ENCODE measurements around the gene OR7A5.
"Not testable (repeated sequence)": the region's sequence is repeated elsewhere in the genome, so short reads cannot be mapped to it uniquely, and the experiment has no call there.

GRCh38 chr19:14778110-14778845, 56.7 kb downstream of the OR7A5 start, which contains the start of gene ADGRE2:
- not testable (repeated sequence) for TF ChIP-seq CTCF (IDR thresholded peaks at IDR 0.05); CHD2 (IDR thresholded peaks at IDR 0.05; ENCODE audit: low read length, partially characterized antibody); RCOR1 (IDR thresholded peaks at IDR 0.05; ENCODE audit: low read depth, low read length); BHLHE40 (IDR thresholded peaks at IDR 0.05; ENCODE audit: low read depth, low read length); SREBF2 (IDR thresholded peaks at IDR 0.05); SMC3 (IDR thresholded peaks at IDR 0.05); POLR2A (IDR thresholded peaks at IDR 0.05; ENCODE audit: low read length); GATA3 (IDR thresholded peaks at IDR 0.05; ENCODE audit: borderline replicate concordance); USF2 (IDR thresholded peaks at IDR 0.05); EP300 (IDR thresholded peaks at IDR 0.05)
- TF ChIP-seq, protein P1, sequence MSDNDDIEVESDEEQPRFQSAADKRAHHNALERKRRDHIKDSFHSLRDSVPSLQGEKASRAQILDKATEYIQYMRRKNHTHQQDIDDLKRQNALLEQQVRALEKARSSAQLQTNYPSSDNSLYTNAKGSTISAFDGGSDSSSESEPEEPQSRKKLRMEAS (IDR thresholded peaks at IDR 0.05): not testable (repeated sequence)

All from A549 (cell line).